Measurements from ENCODE around the gene BCLAF1. TPM values are rescaled to one million over a fixed set of nuclear protein-coding genes. Genes with fewer than 3 reads are reported as not detected.
A peak's percentile ranks its signal among the peaks of the same experiment; 100 is the strongest.

Gene BCLAF1
- total RNA-seq, 1 experiment from 2014 or later = 109 TPM

GRCh38 chr6:136318676-136319075 lies 29.0 kb upstream of the BCLAF1 start:
- CTCF ChIA-PET = no interaction called here
- Histone ChIP-seq H3K4me2 (no peak overlapping the region), H3K36me3 (ENCODE audit: low read depth) (no peaks in the 10 kb centered on the region), H3F3A (ENCODE audit: insufficient read depth, low read depth) (no peaks in the 10 kb centered on the region), H2AFZ (no peak overlapping the region), H3K9me3 (ENCODE audit: insufficient read depth, low read depth) (no peaks in the 10 kb centered on the region), H3K27ac (no peak overlapping the region), H3K79me2 (ENCODE audit: low read depth) (no peaks in the 10 kb centered on the region), H4K20me1 (ENCODE audit: insufficient read depth) (no peaks in the 10 kb centered on the region), H3K27me3 (ENCODE audit: insufficient read depth, low read depth) (no peaks in the 10 kb centered on the region), H3K9me2 (ENCODE audit: insufficient read depth) (no peaks in the 10 kb centered on the region), H3K4me1 (replicated peaks; ENCODE audit: insufficient read depth) (no peaks in the 10 kb centered on the region), H3K4me3 (no peak overlapping the region)
- no TSS peak for BruUV-seq (replicated peaks)
- TF ChIP-seq CTCF (conservative IDR thresholded peaks at IDR 0.05) (no peak), EZH2 (IDR thresholded peaks at IDR 0.05; ENCODE audit: low read depth) (no peak)
- intact Hi-C loops (cut with micrococcal nuclease; ENCODE audit: unreplicated experiment) = loop anchor here (10.0 kb wide), 1 partner anchor 784 kb away; no protein-coding TSS in a partner anchor
- POLR2A ChIA-PET (ENCODE audit: unreplicated experiment) = interaction anchor here (0.6 kb wide), 1 partner anchor 38 kb away, joined by 3 read pairs; no protein-coding TSS in a partner anchor
- DNase-seq = peak in 1 of 2 experiments; percentile 28

GRCh38 chr6:136317971-136318370 lies 28.3 kb upstream of the BCLAF1 start:
- TF ChIP-seq EZH2 (IDR thresholded peaks at IDR 0.05; ENCODE audit: low read depth) (no peak), CTCF (conservative IDR thresholded peaks at IDR 0.05) (no peak)
- Histone ChIP-seq H3F3A (ENCODE audit: insufficient read depth, low read depth) (no peaks in the 10 kb centered on the region), H3K36me3 (ENCODE audit: low read depth) (no peaks in the 10 kb centered on the region), H2AFZ (peak overlapping the region; percentile 62), H3K27me3 (ENCODE audit: insufficient read depth, low read depth) (no peaks in the 10 kb centered on the region), H3K9me2 (ENCODE audit: insufficient read depth) (no peaks in the 10 kb centered on the region), H4K20me1 (ENCODE audit: insufficient read depth) (no peaks in the 10 kb centered on the region), H3K4me3 (no peak overlapping the region), H3K4me2 (no peak overlapping the region), H3K79me2 (ENCODE audit: low read depth) (no peaks in the 10 kb centered on the region), H3K9me3 (ENCODE audit: insufficient read depth, low read depth) (no peaks in the 10 kb centered on the region), H3K27ac (no peak overlapping the region), H3K4me1 (replicated peaks; ENCODE audit: insufficient read depth) (no peaks in the 10 kb centered on the region)
- CTCF ChIA-PET = no interaction called here
- intact Hi-C loops (cut with micrococcal nuclease; ENCODE audit: unreplicated experiment) = loop anchor here (1.0 to 10.0 kb wide), 5 partner anchors 68 to 867 kb away; partner anchors contain the start of genes MAP7 and MTFR2
- POLR2A ChIA-PET (ENCODE audit: unreplicated experiment) = no interaction called here
- DNase-seq = no peak
- no TSS peak for BruUV-seq (replicated peaks)

- peak; percentile 45 to 60 for DNase-seq
- Histone ChIP-seq H3K4me2 (peak overlapping the region; percentile 11; the same call in 1 of the 2 replicates), H3K4me3 (no peak overlapping the region), H3K27me3 (ENCODE audit: insufficient read depth, low read depth) (no peaks in the 10 kb centered on the region), H3K9me2 (ENCODE audit: insufficient read depth) (no peaks in the 10 kb centered on the region), H3K27ac (no peak overlapping the region), H3K36me3 (ENCODE audit: low read depth) (no peaks in the 10 kb centered on the region), H4K20me1 (ENCODE audit: insufficient read depth) (no peaks in the 10 kb centered on the region), H2AFZ (no peak overlapping the region), H3K4me1 (replicated peaks; ENCODE audit: insufficient read depth) (no peaks in the 10 kb centered on the region), H3F3A (ENCODE audit: insufficient read depth, low read depth) (no peaks in the 10 kb centered on the region), H3K9me3 (ENCODE audit: insufficient read depth, low read depth) (no peaks in the 10 kb centered on the region), H3K79me2 (ENCODE audit: low read depth) (no peaks in the 10 kb centered on the region)
- ChIA-PET CTCF (no interaction called here), POLR2A (ENCODE audit: unreplicated experiment) (no interaction called here)
- no peak for TF ChIP-seq EZH2 (IDR thresholded peaks at IDR 0.05; ENCODE audit: low read depth)
- peak; percentile 94 for TF ChIP-seq CTCF (conservative IDR thresholded peaks at IDR 0.05)
- intact Hi-C loops (cut with micrococcal nuclease; ENCODE audit: unreplicated experiment) = loop anchor here (1.0 to 10.0 kb wide), 5 partner anchors 67 to 866 kb away; partner anchors contain the start of genes MAP7 and MTFR2
- no TSS peak for BruUV-seq (replicated peaks)
These were observed 27.5 kb upstream of the BCLAF1 start for GRCh38 chr6:136317021-136317694.
